Fibroblast of pulmonary artery (primary cell): Measurements from ENCODE around the gene VARS2.

Experiments used
- DNase-seq: peaks from one replicate; pipeline ENCODE4 v3.0.0-alpha.2; 2010; ENCODE audit warnings: low read depth
- H3K4me3 ChIP-seq: replicated peaks from 2 replicates; pipeline ENCODE4 v1.5.1; 2011; ENCODE audit warnings: low read depth, mild to moderate bottlenecking, control low read depth, low read length, moderate library complexity
- CTCF ChIP-seq: IDR thresholded peaks from 2 replicates; pipeline ENCODE4 v1.5.1; 2011; ENCODE audit warnings: mild to moderate bottlenecking, control low read depth, low read length, inconsistent platforms; ENCODE audit errors: missing control alignments

The VARS2 gene

GRCh38 chr6:30885481-30885998 is 28.5 kb upstream of the VARS2 start:
- peak; percentile 30 for DNase-seq
- TF ChIP-seq CTCF, result no peak
- H3K4me3 ChIP-seq, result peak overlapping the region; percentile 68

GRCh38 chr6:30885999-30886896 is 27.8 kb upstream of the VARS2 start:
- no peak for TF ChIP-seq CTCF
- H3K4me3 ChIP-seq, result peak overlapping the region; percentile 68
- peak; percentile 70 for DNase-seq

GRCh38 chr6:30886897-30887255 is 27.2 kb upstream of the VARS2 start:
- no peak overlapping the region for H3K4me3 ChIP-seq
- no peak for DNase-seq
- TF ChIP-seq CTCF, result no peak

- H3K4me3 ChIP-seq, result no peak overlapping the region
- peak; percentile 61 for DNase-seq
- TF ChIP-seq CTCF, result no peak
Measured at GRCh38 chr6:30887901-30888815, 25.9 kb upstream of the VARS2 start.

GRCh38 chr6:30888816-30889495 is 25.1 kb upstream of the VARS2 start:
- no peak for DNase-seq
- no peak for TF ChIP-seq CTCF
- no peak overlapping the region for H3K4me3 ChIP-seq

GRCh38 chr6:30889496-30889885 is 24.5 kb upstream of the VARS2 start:
- TF ChIP-seq CTCF, result no peak
- no peak overlapping the region for H3K4me3 ChIP-seq
- DNase-seq, result no peak
